Fibroblast of peridontal ligament (primary cell): ENCODE measurements around the gene NT5M.

ENCODE experiments used
- DNase-seq: peaks from one replicate; pipeline ENCODE4 v3.0.0-alpha.2; 2010; ENCODE audit errors: extremely low read depth

The NT5M gene

GRCh38 chr17:17354560-17355349 is 51.6 kb downstream of the NT5M start:
- DNase-seq, result peak; percentile 68

DNA sequence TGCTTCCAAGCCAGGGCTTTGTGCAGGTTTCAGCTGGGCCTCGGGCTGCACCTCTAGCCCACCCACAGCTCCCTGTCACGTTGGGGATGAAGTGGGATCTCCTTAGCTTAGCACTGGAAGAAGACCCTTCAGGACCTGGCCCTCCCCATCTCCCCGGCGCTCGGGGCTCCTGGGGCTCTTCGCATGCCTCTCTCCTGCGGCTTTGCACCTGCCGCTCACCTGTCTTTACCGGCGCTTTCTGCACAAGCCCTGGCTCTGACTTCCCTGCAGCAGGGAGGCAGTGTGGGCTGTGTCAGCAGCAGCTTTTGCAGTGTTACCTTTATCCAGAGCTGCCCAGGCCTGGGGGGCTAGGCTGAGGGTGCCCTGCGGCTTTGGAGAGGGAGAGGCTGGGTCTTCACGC is 52.3 kb downstream of the NT5M start:
- no peak for DNase-seq

DNA sequence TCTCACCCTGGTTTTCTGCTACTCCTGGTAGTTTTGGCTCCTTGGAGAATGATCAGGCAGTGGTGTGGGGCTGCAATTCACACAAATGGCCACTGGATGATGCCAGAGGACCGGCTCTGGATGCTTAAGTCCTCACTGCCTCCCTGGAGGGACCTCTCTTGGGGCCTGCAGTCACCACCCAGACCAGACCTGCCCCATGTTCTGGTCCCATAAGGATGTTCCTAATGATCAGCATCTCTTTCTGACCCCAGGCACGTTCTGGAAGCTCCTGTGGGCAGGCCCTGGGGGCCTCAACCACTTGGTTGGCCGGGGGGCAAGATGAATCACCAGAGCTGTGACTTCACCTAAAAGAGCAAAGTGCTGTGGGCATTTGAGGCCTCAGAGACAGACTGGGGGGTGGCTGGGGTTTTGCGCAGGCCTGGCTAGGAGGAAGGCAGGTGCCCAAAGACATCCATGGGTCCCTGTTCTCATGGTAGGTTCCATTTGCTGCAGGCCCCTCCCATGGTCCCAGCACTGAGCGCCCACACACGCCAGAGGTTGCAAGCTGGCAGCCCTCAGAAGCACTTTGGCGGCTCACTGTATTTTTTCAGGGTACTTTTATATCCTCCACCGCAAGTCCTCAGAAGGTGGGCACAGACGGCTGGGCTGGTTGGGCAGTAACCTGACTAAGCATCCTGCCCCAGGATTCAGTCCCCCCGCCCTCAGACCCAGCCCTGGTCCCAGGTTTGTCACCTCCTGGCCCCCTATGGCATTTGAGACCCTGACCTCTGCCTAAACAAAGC is 53.2 kb downstream of the NT5M start:
- peak; percentile 89 for DNase-seq

GRCh38 chr17:17356931-17357270 is 53.7 kb downstream of the NT5M start:
- no peak for DNase-seq

- no peak for DNase-seq
Observed at GRCh38 chr17:17358060-17358751, 55.0 kb downstream of the NT5M start.

DNA sequence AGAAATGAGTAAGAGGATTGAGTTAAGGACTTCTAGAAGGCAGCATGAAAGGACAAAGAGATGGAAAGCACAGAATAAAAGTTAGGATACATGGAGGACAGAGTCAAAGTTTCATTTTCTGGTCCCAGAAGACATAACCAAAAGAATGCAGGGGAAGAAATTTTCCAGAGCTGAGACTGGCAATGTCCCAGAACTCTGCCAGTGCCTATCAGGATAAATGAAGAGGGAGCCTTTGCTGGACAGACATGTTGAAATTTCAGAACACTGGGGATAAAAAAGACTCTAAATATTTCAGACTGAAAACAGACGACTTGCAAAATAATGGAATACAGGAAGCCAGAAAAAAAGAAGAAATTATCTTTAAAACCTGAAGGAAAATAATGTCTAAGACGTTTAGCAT is 55.7 kb downstream of the NT5M start:
- DNase-seq, result no peak

DNA sequence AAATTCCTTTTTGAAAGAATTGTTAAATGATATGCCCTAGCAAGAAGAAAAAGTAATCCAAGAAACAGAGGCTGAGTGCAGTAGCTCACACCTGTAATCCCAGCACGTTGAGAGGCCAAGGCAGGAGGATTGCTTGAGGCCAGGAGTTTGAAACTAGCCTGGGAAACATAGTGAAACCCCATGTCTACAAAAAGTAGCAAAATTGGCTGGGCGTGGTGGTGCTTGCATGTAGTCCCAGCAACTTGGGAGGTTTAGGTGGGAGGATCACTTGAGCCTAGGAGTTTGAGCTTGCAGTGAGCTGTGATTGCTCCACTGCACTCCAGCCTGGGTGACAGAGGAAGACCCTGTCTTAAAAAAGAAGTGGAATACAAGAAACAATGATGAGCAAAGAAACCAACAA is 56.1 kb downstream of the NT5M start:
- no peak for DNase-seq

DNA sequence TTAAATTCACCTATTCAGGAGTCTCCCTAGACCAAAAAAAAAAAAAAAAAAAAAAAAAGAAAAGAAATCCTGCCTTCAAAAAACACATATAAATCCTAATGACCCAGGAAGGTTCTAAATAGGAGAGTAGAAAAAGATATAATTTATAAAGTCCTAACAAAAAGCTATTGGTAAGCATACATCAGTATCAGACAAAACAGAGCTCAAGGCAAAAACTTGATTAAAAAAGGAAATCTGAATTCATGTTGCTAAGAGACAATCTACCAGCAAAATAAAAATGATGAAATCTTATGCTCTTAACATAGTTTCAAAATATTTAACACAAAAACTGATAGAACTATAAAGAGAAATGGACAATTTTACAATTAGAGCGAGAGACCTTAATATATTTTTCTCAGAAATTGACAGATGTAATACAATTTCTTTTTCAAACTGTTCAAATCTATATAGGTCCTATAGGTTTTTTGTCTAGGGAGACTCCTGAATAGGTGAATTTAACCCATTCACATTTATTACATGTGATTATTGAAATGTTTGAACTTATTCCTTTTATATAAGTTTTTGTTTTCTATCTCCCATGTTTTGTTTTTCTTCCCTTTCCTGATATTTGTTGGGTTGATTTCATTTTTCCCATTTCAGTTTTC is 57.0 kb downstream of the NT5M start:
- no peak for DNase-seq

DNA sequence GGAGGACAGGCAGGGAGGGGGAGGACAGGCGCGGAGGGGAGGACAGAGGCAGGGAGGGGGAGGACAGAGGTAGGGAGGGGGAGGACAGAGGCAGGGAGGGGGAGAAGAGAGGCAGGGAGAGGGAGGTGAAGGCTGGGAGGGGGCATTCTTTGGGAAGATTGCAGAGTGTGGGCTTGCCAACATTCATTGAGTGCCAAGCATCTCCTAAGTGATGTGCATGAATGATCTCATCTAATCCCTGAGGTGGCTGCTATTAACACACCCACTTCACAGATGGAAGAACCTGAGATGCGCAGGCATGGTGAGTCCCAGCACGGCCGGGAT is 58.3 kb downstream of the NT5M start:
- no peak for DNase-seq

GRCh38 chr17:17361867-17362539 is 58.8 kb downstream of the NT5M start:
- DNase-seq, result no peak

DNA sequence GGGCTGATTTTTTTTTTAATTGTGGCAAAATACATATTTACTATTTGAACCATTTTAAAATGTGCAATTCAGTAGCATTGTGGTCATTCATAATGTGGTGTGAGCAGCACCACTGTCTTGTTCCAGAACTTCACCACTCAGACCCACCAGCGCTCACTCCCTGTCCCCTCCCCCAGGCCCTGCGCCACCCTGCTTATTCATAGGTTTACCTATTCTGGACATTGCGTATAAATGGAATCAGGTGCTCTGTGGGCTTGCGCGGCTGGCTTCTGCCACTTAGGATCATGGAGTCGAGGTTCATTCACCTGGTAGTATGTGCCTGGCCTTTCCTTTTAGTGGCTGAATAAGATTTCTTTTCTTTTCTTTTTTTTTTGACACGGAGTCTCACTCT is 59.4 kb downstream of the NT5M start:
- no peak for DNase-seq

- DNase-seq, result no peak
Observed at GRCh38 chr17:17363638-17364337, 60.6 kb downstream of the NT5M start.

GRCh38 chr17:17364338-17364667 is 61.1 kb downstream of the NT5M start:
- DNase-seq, result no peak

- no peak for DNase-seq
Observed at GRCh38 chr17:17365476-17366110, 62.4 kb downstream of the NT5M start.

DNA sequence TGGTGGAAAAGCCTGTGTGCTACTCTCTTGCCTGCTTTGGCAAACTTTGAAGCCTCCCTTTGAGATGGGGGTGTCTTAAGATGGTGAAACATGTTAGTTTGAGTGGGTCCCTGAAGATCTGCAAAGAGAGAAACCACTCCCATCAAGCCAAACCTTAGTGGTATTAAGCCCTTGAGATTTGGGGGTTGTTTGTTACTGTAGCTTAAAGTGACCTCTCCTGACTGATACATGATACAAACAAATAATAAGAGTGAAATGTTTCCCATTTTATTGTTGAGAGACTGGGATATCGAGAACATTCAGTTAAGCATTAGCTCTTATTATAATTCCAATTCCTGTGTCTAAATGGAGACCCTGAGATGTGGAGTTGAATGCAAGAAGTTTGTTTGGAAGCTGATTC is 63.1 kb downstream of the NT5M start:
- no peak for DNase-seq

- no peak for DNase-seq
Observed at GRCh38 chr17:17366941-17367875, 64.0 kb downstream of the NT5M start.

DNA sequence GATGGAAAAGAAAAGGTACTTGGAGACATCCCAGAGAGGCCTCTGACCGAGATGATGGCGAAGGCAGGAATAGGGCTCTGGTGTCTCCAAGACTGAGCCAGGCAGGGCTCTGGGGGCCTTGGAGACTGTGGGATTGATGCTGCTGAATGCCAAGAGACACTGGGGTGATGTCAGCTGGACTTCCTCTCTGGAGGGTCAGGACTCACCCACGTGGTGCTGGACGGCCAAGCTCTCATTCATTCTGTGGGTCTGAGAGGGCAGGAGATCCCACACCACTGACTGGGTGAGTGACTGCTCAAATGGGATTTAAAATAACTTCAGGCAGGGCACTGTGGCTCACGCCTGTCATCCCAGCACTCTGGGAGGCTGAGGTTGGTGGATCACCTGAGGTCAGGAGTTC is 64.8 kb downstream of the NT5M start:
- no peak for DNase-seq

DNA sequence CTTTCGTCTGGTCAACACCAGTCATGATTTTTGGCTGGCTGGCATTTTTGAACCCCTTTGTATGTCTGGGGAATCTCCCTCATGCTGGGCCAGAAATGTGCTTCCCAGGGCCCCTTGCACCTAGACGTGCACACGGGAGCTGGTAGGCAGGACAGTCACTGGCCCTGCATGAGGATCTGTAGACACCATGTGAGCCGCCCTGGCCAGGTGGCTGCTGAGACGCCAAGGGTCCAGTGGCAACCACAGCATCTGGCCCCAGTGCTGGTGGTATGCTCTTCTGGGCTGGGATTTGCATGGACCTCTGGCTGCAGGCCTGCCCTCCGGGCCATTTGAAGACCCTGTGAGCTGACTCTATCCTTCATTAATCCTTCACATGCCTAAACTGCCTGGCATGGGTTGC is 67.5 kb downstream of the NT5M start:
- no peak for DNase-seq

- DNase-seq, result no peak
Observed at GRCh38 chr17:17372856-17373520, 69.8 kb downstream of the NT5M start.
